ENCODE measurements around the gene KRTCAP2. TPM values are rescaled to one million over a fixed set of nuclear protein-coding genes. Genes with fewer than 3 reads are reported as not detected.
A peak's percentile ranks its signal among the peaks of the same experiment; 100 is the strongest.

KRTCAP2 gene
- total RNA-seq, 2 experiments from 2014 or later, result 124 to 125 TPM

DNA sequence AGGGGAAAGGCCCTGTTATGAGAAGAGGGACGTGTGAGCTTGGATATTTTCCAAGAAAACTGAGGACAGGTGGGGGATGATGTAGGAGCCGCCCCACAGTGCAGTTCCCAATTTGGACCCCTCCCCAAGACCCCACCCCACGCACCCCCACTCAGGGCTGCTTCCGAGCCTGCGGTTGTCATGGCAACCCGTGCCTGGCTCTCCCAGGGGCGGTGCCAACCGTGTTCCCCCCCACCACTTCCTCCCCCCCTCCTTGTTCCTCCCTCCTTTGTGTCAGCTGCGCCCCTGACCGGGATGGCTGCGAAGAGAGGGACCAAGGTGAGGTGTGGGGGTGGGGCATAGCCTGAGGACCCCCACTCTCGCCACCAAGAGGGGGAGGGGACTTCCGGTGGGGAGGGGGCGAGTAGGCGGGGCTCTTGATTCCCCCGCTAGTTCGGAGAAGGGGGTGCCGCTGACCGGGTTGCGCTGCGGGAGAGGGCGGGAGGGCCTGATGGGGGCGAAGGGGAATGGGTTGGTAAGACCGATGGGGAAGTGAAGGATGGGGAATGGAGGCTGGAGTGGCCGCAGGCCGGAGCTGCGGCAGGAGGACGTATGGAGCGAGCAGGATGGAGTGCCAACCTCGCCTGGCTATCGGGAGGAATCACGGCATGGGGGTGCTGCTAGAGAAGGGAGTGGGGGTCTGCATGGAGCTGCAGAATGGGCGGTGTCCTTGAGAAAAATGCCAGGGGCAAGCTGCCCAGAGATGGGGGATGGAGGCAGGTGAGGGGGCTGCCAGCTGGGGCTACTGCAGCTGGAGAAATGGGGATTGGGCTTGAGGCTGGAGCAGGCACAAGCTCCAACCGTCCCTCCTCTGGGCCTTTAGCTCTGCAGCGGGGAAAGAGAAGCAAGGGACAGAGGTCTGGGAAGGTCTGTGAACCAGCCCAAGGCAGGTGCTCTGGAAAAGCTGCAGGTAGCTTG lies 1.5 kb upstream of the KRTCAP2 start:
- H3K27ac Mint-ChIP-seq, result peak overlapping the region; percentile 98
- ChIA-PET POLR2A (interaction anchor here (0.5 to 6.9 kb wide), 12 partner anchors 8 to 115 kb away, joined by 3 to 57 read pairs (median 4); no protein-coding TSS in a partner anchor), CTCF (interaction anchor here (1.2 to 13.3 kb wide), 17 partner anchors 8 to 89 kb away, joined by 3 to 312 read pairs (median 10); partner anchors contain the start of genes DPM3, MTX1, SCAMP3 and SLC50A1)
- DNase-seq, result peak; percentile 67
- no peaks in the 10 kb centered on the region for H3K9me3 Mint-ChIP-seq
- H3K4me3 Mint-ChIP-seq, result peak overlapping the region; percentile 96
- intact Hi-C loops (cut with micrococcal nuclease), result loop anchor here (5.0 kb wide), 1 partner anchor 53 kb away; no protein-coding TSS in a partner anchor
- no peak for TF ChIP-seq CTCF (IDR thresholded peaks at IDR 0.05)
- peaks cover 43% of the 10 kb centered on the region for H3K4me1 Mint-ChIP-seq (ENCODE audit: low read depth)
- no peak for ATAC-seq
- H3K36me3 Mint-ChIP-seq (ENCODE audit: low read depth), result peaks cover 27% of the 10 kb centered on the region
- H3K27me3 Mint-ChIP-seq, result no peaks in the 10 kb centered on the region

DNA sequence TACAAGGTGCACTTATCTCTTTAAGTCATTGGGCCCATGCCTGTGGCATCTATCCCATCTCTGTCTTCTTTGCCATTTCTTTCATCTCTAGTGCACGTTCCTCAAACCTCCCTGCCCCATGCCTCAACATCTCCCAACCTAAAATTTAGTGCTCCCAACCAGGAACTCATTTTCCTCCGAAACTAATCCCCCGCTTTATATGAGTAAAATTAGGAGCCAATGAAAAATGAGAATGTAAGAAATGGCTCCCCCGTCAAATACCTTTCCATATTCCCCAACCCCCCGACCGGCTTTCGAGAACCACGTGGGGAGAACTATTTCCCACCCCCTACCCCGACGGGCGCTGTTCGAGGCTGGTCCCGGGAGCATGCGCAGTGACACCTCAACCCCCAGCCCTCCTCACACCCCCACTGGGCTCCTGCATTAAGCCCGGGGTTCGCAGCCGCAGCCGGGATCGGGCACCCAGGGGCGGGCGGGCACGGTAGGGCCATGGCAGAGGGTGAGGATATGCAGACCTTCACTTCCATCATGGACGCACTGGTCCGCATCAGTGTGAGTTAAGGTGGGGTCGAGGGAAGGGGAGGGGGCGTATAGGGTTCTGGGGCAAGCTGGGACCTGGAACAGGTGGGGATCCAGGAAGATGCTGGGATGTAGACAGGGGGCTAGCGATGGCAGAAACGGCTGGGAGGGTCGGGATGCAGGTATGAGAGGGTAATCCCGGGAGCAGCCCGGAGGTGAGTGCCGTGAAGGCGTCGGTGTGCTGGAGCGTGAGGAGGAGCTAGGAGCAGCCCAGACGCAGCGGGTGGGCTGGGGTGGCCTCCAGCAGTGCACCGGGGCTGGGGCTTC lies 597 bp upstream of the KRTCAP2 start, which contains the start of gene TRIM46:
TSS of gene TRIM46 (plus strand) at position 372 of the 846 bp plus-strand sequence. CDS start at position 490, 118 bp downstream.
- peak within 1 kb of the TSS; percentile 96 for H3K4me3 Mint-ChIP-seq
- ATAC-seq, result peak; percentile 46
- intact Hi-C loops (cut with micrococcal nuclease), result no loop called here
- TF ChIP-seq CTCF (IDR thresholded peaks at IDR 0.05), result no peak
- peaks cover 30% of the 10 kb centered on the region for H3K36me3 Mint-ChIP-seq (ENCODE audit: low read depth)
- peaks cover 43% of the 10 kb centered on the region for H3K4me1 Mint-ChIP-seq (ENCODE audit: low read depth)
- peak; percentile 79 for DNase-seq
- no peaks in the 10 kb centered on the region for H3K27me3 Mint-ChIP-seq
- CTCF ChIA-PET, result interaction anchor here (0.7 to 13.3 kb wide), 39 partner anchors 8 to 252 kb away, joined by 3 to 312 read pairs (median 6); partner anchors contain the start of genes ADAM15, DPM3, EFNA3 and MTX1
- peak within 1 kb of the TSS; percentile 98 for H3K27ac Mint-ChIP-seq
- H3K9me3 Mint-ChIP-seq, result no peaks in the 10 kb centered on the region
- POLR2A ChIA-PET, result interaction anchor here (0.5 to 6.9 kb wide), 17 partner anchors 12 to 154 kb away, joined by 3 to 57 read pairs (median 4); no protein-coding TSS in a partner anchor

DNA sequence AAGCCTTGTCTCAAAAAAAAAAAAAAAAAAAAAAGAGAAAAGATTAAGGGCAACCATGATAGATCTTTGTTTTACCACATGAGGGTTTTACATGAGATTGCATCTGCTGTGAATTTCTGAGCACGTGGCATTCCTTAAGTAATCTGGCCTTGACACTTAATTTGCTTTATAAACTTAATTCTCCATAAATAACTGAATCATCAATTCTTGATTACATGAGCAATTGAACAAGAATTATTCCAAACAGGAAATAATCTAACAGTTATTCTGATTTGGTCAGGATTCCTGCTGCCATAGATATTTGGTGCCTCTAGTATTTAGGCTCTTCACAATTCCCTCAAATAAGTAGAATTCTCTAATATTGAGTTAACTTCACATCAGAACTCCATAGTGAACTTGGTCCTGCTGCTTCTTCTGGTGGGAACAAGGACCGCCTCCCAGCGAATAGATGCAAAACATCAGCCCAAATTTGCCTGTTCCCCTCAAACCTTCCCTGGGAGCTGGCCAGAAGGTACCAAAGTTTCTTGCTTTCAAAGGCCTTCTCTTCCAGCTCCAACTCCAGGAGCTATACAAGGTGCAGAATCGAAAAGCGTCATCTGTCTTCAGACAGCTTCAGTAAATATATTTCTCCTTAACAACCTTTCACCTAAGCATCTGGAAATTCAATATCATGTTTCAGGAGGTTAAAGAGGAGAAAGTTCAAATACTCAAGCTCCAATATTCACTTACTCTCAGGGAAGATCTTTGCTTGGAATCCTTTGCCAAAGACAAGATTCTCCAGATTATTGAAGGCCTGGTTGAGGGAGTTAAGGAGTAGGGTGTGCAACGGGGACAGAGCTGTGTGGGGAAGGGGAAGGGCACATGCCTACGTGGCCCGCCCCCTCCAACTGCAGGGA lies 1.0 kb downstream of the KRTCAP2 start:
- Mint-ChIP-seq H3K27ac (peak overlapping the region; percentile 98), H3K4me1 (ENCODE audit: low read depth) (peaks cover 52% of the 10 kb centered on the region), H3K36me3 (ENCODE audit: low read depth) (peaks cover 23% of the 10 kb centered on the region), H3K9me3 (no peaks in the 10 kb centered on the region), H3K4me3 (peak overlapping the region; percentile 96), H3K27me3 (no peaks in the 10 kb centered on the region)
- POLR2A ChIA-PET, result interaction anchor here (0.7 to 6.9 kb wide), 10 partner anchors 13 to 108 kb away, joined by 3 to 57 read pairs (median 4); partner anchors contain the start of gene THBS3
- ATAC-seq (peak; percentile 20), DNase-seq (no peak)
- intact Hi-C loops (cut with micrococcal nuclease), result no loop called here
- CTCF ChIA-PET, result interaction anchor here (0.5 to 13.3 kb wide), 37 partner anchors 8 to 441 kb away, joined by 3 to 312 read pairs (median 6); partner anchors contain the start of genes ADAM15, DPM3, EFNA3 and MTX1
- no peak for TF ChIP-seq CTCF (IDR thresholded peaks at IDR 0.05)

DNA sequence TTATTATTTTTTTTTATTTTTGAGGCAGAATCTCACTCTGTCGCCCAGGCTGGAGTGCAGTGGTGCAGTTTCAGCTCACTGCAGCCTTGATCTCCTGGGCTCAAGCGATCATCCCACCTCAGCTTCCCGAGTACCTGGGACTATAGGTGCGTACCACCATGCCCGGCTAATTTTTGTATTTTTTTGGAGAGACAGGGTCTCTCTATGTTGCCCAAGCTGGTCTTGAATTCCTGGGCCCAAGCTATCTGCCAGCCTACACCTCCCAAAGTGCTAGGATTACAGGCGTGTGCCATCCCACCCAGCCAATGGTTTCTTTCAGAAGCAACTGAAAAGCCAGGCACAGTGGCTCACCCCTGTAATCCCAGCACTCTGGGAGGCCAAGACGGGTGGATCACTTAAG lies 2.3 kb downstream of the KRTCAP2 start:
- H3K27ac Mint-ChIP-seq, result peak overlapping the region; percentile 11
- intact Hi-C loops (cut with micrococcal nuclease), result no loop called here
- peak overlapping the region; percentile 96 for H3K4me3 Mint-ChIP-seq
- ATAC-seq (no peak), DNase-seq (no peak)
- no peaks in the 10 kb centered on the region for H3K9me3 Mint-ChIP-seq
- no peak for TF ChIP-seq CTCF (IDR thresholded peaks at IDR 0.05)
- peaks cover 23% of the 10 kb centered on the region for H3K36me3 Mint-ChIP-seq (ENCODE audit: low read depth)
- H3K4me1 Mint-ChIP-seq (ENCODE audit: low read depth), result peaks cover 43% of the 10 kb centered on the region
- H3K27me3 Mint-ChIP-seq, result no peaks in the 10 kb centered on the region
- CTCF ChIA-PET, result interaction anchor here (0.6 to 13.3 kb wide), 4 partner anchors 23 to 85 kb away, joined by 3 to 312 read pairs (median 125); no protein-coding TSS in a partner anchor
- POLR2A ChIA-PET, result interaction anchor here (0.9 kb wide), 1 partner anchor 36 kb away, joined by 4 read pairs; no protein-coding TSS in a partner anchor

All from activated CD8-positive, alpha-beta T cell treated with anti-CD3 and anti-CD28 coated beads for 36 hours (primary cell).